ENCODE data around the gene ERFE.
"Not testable (repeated sequence)": the region's sequence is repeated elsewhere in the genome, so short reads cannot be mapped to it uniquely, and the experiment has no call there.

The ERFE gene

DNA sequence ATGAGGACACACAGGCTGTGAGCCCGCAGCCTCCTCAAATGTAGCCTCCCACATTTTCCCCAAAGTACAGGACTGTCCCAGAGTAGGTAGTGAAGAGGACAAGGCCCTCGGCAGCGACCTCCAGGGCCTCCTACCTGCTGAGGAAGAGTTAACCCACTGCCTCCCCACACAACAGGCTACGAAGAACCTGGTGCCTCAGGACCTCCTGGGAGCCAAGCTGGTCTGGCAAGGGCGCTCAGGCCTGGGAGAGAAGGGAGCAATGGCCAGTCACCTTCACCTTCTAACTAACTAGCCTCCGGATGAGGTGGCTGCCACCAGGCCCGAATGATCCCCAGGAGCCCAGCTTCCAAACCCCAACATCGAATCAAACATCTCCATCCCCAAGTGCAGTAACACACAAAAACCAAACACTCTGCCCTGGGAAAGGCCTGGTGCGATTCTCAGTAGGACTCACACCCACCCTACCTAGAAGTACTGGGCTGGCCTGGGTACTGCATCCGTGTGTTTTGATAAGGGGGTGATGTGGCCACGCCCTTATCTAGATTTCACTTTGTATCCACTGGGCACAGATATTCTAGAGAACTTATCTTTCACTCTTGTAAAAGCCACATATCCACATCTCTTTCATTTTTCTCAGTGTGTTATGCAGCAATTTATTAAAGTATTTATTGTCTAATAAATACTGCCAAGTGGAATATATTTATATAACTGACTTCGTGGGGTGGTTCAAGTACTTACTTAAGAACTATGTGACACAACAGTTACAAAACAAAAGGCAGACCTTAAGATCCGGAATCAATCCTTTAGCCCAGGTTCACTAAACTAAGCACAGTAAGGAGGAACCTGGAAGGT lies 9.7 kb downstream of the ERFE start:
- DNase-seq (ENCODE audit: low read depth in 2 of 2), result no peak

DNA sequence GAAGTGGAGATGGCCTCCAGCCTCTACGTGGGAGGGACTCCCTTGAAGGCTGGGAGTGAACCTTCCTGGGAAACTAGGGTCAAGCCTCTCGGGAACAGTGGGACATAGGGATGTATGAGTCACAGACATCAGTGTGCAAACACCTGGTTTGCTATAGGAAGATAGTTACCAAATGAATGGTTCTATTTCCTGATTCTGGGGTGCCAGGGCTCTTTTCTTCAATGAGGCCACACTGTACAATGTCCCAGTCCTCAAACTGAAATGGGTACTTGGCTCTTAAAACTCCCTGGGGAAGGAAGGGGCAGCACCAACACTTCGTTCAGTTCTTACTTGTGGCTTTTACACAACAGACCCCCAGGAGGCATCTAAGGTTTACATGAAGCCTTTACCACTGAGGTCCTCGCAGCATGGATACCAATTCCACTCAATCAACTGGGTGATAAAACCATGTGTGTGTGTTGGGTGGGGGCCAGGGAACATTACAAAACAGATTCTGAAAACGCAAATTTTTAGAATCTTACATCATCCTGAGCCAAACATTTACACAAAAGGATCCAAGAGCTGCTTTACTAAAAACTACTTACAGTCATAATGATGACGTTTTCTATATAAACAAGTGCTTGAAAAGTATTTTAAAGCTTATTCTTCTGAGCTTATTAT lies 10.4 kb downstream of the ERFE start:
- no peak for DNase-seq (ENCODE audit: low read depth in 2 of 2)

DNA sequence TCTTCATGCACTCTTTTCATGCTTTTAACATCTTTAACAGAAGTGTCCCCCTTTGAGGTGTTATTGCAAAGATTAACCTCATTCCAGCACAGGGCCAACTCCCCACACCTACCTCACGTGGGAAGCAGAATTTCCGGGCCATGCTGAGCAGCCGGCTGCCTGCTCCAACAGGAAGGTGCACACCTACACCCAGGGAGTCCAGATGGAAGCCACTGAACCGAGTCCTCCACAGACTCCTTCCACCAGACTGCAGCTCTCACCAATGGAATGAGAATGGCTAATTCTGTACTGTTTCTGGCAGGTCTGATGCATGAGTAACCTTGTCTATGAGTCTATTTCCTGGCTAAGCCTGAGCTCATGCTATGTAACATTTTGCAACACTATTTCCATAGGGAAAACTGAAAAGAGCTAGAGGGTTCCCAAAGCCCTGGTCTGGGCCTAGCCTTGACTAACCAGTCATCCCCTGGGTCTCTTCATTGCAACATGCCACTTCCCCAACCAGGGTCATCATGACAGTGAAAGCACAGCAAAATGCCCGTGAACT lies 11.0 kb downstream of the ERFE start:
- no peak for DNase-seq (ENCODE audit: low read depth in 2 of 2)

DNA sequence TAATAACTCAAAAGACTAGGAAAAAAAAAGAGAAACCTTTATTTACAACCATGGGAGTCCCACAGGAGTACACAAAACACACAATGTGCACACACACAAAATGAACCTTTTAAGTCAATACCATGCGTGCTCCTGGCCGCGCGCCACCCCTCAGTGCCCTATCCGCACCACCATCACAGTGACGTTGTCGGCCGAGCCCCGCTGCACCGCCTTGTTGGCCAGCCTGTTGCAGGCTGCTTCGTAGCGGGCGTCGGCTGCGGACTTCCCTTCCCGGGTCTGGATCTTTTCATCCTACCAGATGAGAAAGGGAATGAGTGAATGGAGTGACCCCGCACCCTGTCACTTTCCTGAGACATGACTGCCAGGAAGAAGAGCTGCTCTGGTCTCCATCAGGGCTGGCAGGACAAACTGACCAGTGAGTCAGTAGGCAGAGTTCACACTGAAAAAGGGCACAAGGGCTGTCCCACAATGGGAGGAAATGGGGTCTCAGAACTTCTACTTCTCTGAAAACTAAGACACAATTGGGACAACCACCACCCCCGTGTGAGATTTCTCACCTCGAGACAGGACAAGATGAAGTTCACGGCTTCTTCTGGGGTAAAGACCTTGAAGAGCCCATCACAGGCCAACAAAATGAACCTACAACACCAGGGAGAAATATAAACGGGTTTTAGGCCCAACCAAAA lies 11.8 kb downstream of the ERFE start:
- DNase-seq (ENCODE audit: low read depth in 2 of 2), result no peak

- DNase-seq (ENCODE audit: low read depth in 2 of 2), result not testable (repeated sequence)
Measured at GRCh38 chr2:238171072-238171431, 12.3 kb downstream of the ERFE start.

DNA sequence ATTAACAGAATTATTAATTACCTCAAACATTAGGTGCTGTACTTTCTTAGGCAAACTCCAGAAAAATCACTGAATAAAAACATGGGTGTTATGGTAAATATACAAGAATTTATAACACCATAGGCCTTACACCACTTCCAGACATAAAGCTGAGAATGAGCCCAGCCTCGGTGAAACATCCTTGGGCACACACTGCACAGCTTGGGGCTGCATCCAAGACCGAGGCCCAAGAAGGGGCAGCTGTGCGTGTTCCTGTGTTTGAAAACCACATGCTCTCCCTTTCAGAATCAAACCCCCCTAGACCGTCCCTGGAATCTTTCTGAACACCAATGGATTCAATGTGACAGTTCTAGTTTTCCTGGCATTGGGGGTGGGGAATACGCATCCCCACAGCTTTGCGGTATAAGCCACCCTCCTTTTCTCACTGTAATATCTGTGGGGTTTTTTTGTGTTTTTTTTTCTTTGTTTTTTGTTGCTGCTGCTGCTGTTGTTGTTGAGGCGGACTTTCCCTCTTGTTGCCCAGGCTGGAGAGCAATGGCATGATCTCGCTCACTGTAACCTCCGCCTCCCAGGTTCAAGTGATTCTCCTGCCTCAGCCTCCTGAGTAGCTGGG lies 12.9 kb downstream of the ERFE start:
- no peak for DNase-seq (ENCODE audit: low read depth in 2 of 2)

DNA sequence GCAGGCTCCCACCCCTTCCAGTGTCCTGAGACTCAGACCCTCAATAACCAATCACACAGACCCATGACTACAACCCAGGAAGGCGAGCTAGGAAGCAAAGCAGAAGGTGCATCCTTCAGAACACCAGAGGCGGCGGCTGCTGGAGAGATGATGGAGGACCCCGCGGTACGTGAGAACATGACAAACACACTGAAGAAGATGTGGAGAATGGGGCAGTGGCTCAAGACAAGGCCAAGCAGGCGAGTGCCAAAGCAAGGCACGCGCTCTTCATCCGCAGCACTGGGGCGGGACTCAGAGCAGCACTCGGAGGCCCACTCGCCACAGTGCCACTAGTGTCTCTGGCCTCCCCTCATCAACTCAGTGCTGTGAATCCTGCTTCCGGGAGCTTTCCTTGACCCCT lies 13.7 kb downstream of the ERFE start:
- DNase-seq (ENCODE audit: low read depth in 2 of 2), result no peak

DNA sequence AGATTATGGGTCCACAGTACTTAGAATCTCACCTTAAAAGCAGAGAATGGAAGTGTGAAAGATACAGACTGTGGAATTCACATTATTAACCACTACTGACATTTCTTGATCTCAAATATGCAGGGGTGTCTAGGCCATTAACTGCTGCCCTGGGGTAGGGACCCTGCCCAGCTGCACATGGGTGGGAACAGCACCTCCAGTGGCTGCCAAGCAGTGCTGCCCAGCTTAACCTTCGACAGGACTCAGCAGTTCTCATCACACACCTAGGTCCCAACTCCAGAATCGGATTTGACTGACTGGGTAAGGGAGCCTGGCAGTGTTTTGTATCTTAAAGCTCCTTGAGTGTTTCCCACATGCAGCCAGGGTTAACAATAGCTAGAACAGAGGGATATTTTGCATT lies 14.9 kb downstream of the ERFE start:
- no peak for DNase-seq (ENCODE audit: low read depth in 2 of 2)

DNA sequence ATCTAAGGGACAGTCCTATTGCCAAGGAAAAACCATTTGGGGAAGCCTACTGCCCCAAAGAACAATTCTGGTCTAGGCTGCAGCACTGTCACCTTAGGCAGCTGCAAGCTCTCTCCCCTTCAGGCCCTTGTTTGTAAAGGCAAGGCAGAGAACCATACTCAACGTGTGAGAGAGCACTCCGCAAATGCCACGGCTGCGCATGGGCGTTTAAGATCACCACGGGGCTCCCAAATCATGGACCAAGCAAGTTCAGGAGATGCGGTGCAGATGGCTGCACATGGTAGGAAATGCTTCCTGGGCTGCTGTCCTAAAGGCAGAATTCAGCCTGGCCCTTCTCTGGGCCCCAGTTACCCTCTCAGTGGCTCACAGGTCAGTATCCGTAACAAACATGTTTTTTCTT lies 15.5 kb downstream of the ERFE start:
- no peak for DNase-seq (ENCODE audit: low read depth in 2 of 2)

DNA sequence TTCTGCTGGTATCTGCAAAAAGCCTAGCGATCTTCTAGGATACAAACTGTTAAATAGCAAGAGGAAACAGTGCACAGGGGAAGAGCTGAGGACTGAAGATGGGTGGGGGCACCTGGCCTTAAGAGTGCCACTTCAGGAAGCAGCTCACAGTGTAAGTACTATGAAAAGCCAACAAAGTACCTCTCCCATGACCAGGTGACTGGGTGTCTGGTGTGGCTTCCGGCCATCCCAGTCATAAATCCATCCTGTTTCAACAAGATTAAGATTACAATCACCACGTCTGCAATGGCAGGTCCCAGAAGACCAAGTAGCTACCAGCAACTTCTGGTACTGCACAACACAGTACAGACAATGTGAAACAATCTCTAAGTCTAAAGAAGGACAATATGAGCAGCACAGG lies 15.9 kb downstream of the ERFE start:
- DNase-seq (ENCODE audit: low read depth in 2 of 2), result no peak

GRCh38 chr2:238176613-238177012 lies 17.8 kb downstream of the ERFE start:
- DNase-seq (ENCODE audit: low read depth in 2 of 2), result no peak

GRCh38 chr2:238180554-238180953 lies 21.8 kb downstream of the ERFE start:
- DNase-seq (ENCODE audit: low read depth in 2 of 2), result no peak

DNA sequence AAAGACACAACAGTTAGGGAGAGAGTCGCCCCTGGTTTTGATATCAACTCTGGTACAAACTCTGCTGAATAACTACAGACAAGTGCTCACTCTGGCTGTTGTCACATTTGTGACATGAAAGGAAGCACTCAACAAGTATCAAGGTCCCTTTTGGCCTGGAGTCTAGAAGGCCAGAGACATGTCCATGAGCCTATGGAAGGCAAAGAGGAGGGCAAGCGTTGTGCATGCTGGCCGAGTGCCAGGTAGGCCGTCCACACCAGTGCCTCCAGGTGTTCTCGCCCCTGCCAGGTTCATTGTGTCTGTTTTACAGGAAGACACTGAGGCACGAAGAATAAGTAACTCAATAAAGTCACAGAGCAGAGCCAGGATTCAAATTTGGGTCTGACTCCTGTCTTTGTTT lies 23.6 kb downstream of the ERFE start:
- DNase-seq (ENCODE audit: low read depth in 2 of 2), result no peak

DNA sequence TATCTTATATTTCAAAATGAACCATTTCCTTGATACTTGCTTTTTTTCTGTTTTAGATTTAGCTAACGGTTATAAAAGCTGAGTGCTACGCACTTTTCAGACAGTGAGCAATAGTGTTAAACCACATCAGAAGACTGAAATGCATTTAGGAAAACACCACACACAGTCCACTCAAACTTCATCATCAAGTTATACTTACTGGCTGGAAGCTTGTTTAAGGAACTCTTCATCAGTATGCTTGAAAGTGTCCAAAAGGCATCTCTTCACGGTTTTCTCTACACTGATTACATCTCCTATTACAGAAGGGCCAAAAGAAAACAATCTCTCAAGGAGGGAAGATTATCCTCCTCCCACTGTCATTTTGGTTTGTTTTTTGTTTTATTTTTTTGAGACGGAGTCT lies 25.1 kb downstream of the ERFE start:
- DNase-seq (ENCODE audit: low read depth in 2 of 2), result no peak

GRCh38 chr2:238187618-238188548 lies 29.1 kb downstream of the ERFE start:
- DNase-seq (ENCODE audit: low read depth in 2 of 2), result no peak

DNA sequence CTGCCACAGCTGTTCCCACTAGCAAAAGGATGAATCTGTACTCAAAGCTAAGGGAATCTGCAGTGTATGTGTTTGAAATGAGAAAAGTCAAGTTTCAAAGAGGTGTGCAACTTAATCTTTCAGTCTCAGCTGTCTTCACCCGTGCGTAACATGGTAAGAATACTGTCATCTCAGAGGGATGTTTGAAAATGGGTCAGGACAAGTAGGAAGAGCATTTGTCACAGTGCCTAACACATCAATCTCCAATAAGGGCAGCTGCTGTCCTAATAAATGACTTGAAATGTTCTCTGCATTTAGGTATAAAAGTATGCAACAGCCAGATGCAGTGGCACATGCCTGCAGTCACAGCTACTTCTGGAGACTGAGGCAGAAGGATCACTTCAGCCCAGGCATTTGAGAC lies 31.7 kb downstream of the ERFE start:
- no peak for DNase-seq (ENCODE audit: low read depth in 2 of 2)

- no peak for DNase-seq (ENCODE audit: low read depth in 2 of 2)
Measured at GRCh38 chr2:238202326-238203093, 43.7 kb downstream of the ERFE start.

GRCh38 chr2:238203094-238203972 lies 44.6 kb downstream of the ERFE start, which contains the start of gene ILKAP:
ILKAP (minus strand) TSS chr2:238203695; CDS start chr2:238203553, 142 bp downstream.
- DNase-seq (ENCODE audit: low read depth in 2 of 2), result peak; percentile 85 to 92

Measured in stimulated activated CD4-positive, alpha-beta T cell treated with anti-CD3 and anti-CD28 coated beads, Interleukin-1b, Interleukin-23, amount 100 ng/mL, for 4 hours (primary cell).